DMS 273 (cell line): ENCODE measurements around the gene CEP57.
"Not testable (repeated sequence)": the region's sequence is repeated elsewhere in the genome, so short reads cannot be mapped to it uniquely, and the experiment has no call there.

ENCODE experiments used
- DNase-seq: peaks from one replicate; lab custom pipeline; 2025; ENCODE audit not compliant: unreplicated experiment; lab: John Stamatoyannopoulos, UW

CEP57 gene

GRCh38 chr11:95795627-95796295, 5.5 kb downstream of the CEP57 start:
- DNase-seq = no peak

DNA sequence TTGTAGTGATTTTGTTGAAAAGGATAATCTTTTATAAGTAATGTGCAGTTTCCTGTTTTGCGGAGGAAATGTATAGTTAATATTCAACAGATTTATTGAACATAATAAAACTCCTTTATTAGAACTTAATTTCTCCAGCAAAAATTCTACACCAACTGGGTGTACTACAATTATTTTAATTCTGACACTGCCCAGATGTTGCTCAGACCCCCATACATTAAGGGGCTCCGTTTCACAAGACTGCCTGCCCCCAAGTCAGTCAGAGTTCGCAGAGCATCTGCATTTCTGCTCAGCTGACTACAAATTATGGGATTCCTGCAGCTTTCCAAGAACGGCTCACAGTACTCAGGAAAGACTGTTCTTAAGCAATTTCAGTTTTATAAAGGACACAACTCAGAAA, 6.2 kb downstream of the CEP57 start:
- DNase-seq = no peak

- no peak for DNase-seq
Measured at GRCh38 chr11:95799546-95799945, 9.2 kb downstream of the CEP57 start.

DNA sequence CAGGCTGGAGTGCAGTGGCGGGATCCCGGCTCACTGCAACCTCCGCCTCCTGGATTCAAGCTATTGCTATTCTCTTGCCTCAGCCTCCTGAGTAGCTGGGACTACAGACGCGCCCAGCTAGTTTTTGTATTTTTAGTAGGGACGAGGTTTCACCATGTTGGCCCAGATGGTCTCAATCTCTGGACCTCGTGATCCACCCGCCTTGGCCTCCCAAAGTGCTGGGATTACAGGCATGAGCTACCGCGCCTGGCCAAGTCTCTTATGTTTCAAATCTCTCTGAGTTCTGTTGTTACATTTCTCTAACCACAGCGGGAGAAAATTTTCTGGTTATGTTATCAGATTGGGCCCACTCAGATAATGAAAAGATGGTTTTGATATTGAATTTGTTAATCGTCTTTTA, 10.1 kb downstream of the CEP57 start:
- no peak for DNase-seq

DNA sequence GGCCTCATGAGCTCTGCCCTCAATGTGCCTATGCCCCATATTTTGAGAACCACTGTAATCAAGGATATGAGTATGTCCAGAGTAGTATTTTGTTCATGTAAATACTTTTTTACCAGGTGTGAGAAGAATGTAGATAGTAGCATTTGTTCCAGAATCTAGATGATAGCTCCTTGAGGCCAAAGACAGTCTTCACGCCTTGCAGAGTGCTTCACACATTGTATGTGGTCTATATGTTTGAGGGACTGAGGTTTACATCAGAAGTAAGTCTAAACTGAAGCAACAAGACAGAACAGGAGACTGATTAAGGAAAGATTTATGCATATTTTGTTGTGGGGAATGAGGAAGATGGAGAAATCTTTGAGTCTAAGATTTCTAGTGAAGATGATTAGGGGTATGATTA, 12.5 kb downstream of the CEP57 start:
- no peak for DNase-seq

- no peak for DNase-seq
Measured at GRCh38 chr11:95803973-95804372, 13.7 kb downstream of the CEP57 start.

DNA sequence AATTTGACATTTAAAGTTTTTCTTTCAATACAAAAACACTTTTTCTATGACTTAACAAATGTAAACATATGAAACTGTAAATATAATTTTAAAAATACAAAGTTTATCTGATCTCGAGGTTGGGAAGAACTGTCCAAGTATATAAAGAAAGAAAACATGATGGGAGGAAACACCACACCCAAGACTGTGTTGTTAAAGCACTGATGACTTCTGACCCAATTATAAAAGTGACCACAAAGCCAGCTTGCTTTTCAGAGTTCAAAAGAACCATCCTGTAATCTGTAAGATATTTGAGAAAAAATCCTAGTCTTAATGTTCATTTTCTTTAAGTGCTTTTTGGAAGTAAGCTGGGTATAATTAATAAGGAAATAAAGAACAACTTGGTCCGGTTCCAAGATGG, 15.6 kb downstream of the CEP57 start:
- DNase-seq = no peak

DNA sequence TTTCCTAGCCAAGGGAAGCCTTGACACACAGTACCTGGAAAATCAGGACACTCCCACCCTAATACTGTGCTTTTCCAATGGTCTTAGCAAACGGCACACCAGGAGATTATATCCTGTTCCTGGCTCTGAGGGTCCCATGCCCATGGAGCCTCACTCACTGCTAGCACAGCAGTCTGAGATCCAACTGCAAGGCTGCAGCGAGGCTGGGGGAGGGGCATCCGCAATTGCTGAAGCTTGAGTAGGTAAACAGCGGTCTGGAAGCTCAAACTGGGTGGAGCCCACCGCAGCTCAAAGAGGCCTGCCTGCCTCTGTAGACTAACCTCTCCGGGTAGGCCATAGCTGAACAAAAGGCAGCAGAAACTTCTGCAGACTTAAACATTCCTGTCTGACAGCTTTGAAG, 16.2 kb downstream of the CEP57 start:
- not testable (repeated sequence) for DNase-seq

- not testable (repeated sequence) for DNase-seq
Measured at GRCh38 chr11:95811052-95811451, 20.8 kb downstream of the CEP57 start.

DNA sequence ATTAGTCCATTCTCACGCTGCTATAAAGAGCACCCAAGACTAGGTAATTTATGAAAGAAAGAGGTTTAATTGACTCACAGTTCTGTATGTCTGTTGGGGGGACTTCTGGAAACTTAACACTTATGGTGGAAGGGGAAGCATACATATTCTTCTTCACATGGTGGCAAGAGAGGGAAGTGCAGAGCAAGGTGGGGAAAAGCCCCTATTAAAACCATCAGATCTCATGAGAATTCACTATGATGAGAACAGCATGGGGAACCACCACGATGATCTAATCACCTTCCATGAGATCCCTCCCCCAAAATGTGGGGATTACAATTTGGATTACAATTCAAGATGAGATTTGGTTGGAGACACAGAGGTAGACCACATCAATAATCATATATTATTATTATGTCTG, 25.7 kb downstream of the CEP57 start:
- DNase-seq = no peak

DNA sequence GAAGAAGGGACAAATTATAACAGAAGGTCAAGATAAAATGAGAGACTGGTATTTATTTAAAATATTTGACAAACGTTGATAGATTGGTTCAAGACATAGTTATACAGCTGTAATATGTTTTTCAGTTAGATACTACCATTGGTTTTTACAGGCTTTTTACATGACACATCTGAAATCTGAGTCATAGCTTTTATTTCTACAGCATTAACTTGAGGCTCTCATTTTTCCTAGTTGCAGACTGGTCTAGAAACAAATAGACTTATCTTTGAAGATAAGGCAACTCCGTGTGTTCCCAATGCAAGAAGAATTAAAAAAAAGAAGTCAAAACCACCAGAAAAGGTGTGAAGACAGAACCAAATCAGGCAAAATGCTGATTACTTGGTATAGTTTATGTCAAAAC, 31.3 kb downstream of the CEP57 start:
- DNase-seq = no peak

- no peak for DNase-seq
Measured at GRCh38 chr11:95827696-95828095, 37.4 kb downstream of the CEP57 start.

- DNase-seq = no peak
Measured at GRCh38 chr11:95829580-95830259, 39.4 kb downstream of the CEP57 start.

DNA sequence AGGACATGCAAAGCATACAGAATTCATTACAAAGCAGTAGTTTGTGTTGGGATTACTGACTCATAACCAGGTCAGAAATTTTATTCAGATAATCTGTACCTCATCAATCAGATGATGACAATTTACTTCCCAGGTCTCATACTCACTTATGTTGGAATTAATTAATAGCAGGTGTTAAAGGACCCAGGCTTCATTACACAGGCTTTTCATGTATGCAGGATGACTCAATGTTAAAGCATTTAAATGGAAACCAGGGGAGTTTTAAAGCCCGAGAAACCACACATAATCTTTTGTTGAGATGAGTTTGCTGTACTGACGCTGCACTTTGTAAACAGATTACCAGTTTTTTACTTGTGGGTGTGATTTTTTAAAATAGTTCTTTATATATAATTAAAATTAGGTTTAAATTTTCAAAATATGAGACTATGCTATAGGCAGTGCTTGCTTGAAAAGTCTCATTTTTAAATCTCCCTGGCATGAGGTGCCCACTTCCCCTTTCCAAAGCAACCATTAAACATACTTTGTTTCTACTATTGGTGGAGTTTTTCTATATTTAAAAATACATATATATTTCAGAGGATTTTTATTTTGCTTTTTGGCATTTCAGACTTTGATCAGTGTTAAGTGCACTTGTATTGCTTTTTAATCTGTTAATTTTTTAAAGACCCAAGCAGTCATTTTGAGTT, 41.0 kb downstream of the CEP57 start:
- DNase-seq = no peak

DNA sequence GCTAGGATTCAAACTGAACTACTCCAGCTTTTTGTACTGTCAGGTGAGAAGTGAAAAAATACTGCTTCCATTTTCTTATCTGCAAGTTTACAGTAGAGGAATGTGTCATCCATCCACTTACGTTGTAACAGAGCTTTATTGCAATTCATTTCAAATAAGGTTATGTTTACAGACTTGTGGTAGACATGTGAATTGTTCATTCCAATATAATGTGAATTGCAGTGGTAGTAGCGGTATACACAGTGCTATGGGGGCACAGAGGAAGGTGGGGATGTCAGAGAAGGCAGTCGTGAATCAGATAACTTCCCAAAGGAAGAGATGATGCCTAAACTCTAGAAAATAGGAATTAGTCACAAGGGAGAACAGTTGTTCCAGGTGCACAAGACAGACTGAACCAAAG, 42.5 kb downstream of the CEP57 start:
- no peak for DNase-seq

- DNase-seq = no peak
Measured at GRCh38 chr11:95833378-95833777, 43.1 kb downstream of the CEP57 start.

- no peak for DNase-seq
Measured at GRCh38 chr11:95835351-95835750, 45.1 kb downstream of the CEP57 start.

DNA sequence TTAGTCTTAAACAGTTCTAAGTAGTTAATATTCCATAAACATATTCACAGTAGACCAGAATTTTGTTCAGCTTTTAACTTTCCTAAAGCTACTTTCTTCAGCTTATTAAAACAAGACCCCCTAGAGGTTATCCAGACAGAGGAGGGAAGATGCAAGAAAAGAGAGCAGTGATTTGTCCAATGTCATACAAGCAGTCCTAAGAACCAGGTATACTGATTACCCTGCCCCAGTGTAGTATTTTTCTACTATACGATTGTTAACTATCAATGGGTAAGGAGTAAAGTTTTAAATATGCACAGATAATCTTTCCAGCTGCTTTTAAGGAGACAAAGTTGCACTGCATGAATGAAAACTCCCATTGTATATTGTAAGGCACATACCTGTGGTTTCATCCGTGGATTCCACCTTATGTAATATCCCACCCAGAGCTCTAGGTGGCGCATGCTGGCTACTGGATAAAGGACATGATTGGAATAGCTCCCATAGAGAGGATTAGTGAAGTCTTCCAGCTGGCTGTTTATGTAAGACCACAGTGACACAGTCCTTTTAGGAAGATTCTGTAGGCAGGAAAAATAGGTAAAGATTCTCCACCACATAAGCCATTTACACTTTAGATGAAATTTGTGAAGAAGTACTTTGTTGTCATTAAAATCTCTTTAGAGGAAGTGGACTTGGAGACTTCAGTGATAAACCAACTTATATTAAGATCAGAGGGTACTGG, 45.6 kb downstream of the CEP57 start:
- peak; percentile 82 for DNase-seq

GRCh38 chr11:95845167-95845566, 54.9 kb downstream of the CEP57 start:
- DNase-seq = no peak

DNA sequence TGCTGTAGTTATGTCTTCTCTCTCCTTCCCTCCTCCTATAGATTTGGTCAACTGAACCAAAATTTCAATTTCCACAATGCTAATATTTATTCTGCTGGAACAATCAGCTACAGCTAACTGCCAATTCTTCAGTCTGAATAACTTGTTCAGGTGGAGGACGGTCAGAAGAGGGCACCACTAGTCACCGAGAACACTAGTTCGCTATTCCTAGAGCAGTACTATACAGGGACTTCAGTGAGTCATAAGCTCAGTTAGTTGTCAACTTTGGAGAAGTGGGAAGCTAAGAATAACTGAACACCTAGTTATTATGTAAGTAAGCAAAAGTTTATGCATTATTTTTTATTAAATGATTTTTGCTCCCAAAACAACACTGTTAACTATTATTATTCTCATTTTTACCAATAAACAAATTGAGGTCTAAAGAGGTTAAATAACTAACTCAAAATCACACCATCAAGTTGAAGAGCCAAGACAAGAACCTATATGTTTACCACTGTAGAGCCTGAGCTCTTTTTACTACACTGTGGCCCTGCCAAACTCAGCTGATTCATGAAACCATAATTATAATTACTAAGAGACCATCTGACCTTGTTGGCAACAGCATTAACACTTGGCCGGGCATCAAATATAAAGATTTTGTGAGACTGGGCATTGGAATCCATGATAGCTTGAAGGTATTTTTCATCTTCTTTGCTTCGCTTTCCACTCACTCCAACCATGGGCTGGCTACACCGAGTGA, 59.0 kb downstream of the CEP57 start:
- DNase-seq = peak; percentile 41

GRCh38 chr11:95850137-95850536, 59.8 kb downstream of the CEP57 start:
- no peak for DNase-seq
